ENCODE data around the gene PHF10.

GRCh38 chr6:169707772-169708171 lies 16.5 kb downstream of the PHF10 start:
- TF ChIP-seq, protein P1, sequence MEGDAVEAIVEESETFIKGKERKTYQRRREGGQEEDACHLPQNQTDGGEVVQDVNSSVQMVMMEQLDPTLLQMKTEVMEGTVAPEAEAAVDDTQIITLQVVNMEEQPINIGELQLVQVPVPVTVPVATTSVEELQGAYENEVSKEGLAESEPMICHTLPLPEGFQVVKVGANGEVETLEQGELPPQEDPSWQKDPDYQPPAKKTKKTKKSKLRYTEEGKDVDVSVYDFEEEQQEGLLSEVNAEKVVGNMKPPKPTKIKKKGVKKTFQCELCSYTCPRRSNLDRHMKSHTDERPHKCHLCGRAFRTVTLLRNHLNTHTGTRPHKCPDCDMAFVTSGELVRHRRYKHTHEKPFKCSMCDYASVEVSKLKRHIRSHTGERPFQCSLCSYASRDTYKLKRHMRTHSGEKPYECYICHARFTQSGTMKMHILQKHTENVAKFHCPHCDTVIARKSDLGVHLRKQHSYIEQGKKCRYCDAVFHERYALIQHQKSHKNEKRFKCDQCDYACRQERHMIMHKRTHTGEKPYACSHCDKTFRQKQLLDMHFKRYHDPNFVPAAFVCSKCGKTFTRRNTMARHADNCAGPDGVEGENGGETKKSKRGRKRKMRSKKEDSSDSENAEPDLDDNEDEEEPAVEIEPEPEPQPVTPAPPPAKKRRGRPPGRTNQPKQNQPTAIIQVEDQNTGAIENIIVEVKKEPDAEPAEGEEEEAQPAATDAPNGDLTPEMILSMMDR (IDR thresholded peaks at IDR 0.05) = no peak
- no peak for TF ChIP-seq POLR2A (IDR thresholded peaks at IDR 0.05)
